Astrocyte of the spinal cord (primary cell): ENCODE data around the gene GJD3.

Source experiments
- DNase-seq: peaks from one replicate; pipeline ENCODE4 v3.0.0; 2011; ENCODE audit warnings: low read depth, low spot score
- H3K4me3 ChIP-seq: 2 replicates; pipeline ENCODE4 v1.5.1; 2011; ENCODE audit warnings: low read depth, mild to moderate bottlenecking, low read length, moderate library complexity
- CTCF ChIP-seq: IDR thresholded peaks from 2 replicates; pipeline ENCODE4 v1.5.1; 2012; ENCODE audit warnings: low read depth, mild to moderate bottlenecking, low read length, inconsistent platforms
- in situ Hi-C: cut with HindIII; loops from 2 replicates; pipeline ENCODE4 v1.10.0; 2017; ENCODE audit warnings: low sequenced_read_pairs

GJD3 gene

GRCh38 chr17:40355123-40355803 lies 9.3 kb downstream of the GJD3 start:
- H3K4me3 ChIP-seq = no peak overlapping the region
- peak; percentile 98 for TF ChIP-seq CTCF
- DNase-seq = peak; percentile 60
- in situ Hi-C loops = no loop called here

DNA sequence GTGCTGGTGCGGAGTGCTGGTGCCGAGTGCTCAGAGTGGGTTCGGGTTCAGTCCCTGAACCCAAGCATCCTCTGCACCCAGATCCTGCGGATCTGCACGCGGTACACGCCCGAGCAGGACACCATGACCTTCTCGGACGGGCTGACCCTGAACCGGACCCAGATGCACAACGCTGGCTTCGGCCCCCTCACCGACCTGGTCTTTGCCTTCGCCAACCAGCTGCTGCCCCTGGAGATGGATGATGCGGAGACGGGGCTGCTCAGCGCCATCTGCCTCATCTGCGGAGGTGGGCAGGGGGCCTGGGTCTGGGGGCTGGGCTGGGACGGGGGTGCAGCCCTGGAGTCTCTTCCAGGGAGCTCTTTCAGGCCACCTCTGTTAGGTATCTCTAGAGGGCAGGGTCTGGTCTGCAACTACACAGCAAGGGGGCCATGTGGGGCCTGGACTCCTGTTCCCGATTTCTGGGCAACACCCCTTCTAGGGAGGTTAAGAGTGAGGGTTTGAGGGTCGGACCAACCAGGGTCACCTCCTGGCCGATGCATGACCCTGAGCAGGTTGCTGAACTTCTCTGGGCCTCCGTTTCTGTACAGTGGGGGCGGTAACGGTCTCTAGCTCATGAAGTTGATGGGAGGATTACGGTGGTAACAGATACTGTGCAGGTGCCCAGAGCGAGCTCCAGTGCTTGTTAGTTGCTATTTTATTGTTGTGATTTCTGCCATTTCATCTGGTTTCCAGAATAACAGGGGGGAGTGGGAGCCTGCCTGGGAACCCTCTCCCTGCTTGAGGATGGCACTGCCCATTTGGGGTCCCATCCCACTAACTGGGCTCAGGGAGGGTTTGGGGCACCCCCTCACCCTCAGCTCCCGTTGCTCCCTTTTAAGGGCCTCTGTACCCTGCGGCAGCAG lies 10.1 kb downstream of the GJD3 start:
- DNase-seq = no peak
- no peak overlapping the region for H3K4me3 ChIP-seq
- no peak for TF ChIP-seq CTCF
- in situ Hi-C loops = no loop called here

DNA sequence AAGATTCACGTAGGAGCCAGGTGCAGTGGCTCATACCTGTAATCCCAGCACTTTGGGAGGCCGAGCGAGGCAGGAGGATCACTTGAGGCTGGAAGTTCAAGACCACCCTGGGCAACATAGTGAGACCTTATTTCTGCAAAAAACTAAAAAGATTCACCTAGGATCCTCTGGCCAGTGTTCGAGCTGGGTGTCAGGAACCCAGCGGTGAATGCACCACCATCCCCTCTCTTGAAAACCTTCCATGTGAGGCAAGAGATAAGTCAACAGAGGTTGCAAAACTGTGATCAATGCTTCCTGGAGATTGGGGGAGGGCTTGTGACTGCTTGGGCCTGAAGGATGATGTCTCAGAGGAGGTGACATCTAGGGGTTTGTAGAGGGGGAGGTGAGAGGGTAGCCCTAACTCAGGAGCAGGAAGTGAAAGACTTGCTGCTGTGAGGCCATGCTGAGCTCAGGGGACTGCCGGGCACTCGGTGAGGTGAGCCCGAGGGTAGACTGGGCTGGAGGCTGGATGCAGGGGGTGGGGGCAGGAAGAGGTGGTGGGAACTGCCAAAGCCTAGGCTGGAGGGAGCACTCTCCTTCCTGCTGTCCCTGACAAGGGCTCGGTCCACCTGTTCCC lies 11.7 kb downstream of the GJD3 start:
- DNase-seq = no peak
- in situ Hi-C loops = no loop called here
- no peak for TF ChIP-seq CTCF
- H3K4me3 ChIP-seq = no peak overlapping the region

DNA sequence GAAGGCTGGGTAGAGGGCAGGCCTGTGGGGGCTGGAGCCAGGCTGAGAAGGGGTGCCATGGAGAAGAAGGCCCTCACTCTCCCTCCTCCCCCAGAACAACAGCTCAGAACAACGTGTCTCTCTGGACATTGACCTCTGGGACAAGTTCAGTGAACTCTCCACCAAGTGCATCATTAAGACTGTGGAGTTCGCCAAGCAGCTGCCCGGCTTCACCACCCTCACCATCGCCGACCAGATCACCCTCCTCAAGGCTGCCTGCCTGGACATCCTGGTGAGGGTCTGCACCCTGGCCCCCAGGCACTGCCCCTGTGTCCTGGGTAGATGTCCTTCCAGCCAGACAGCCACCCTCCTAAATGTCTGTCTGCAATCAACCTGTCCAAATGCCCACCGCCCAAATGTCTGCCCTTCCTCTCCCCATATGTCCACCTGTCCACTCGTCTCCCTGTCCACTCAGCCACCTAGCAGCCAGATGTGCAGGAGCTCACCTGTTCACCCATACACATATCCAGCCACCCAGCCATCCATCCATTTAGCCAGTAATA lies 12.2 kb downstream of the GJD3 start:
- DNase-seq = no peak
- no peak overlapping the region for H3K4me3 ChIP-seq

DNA sequence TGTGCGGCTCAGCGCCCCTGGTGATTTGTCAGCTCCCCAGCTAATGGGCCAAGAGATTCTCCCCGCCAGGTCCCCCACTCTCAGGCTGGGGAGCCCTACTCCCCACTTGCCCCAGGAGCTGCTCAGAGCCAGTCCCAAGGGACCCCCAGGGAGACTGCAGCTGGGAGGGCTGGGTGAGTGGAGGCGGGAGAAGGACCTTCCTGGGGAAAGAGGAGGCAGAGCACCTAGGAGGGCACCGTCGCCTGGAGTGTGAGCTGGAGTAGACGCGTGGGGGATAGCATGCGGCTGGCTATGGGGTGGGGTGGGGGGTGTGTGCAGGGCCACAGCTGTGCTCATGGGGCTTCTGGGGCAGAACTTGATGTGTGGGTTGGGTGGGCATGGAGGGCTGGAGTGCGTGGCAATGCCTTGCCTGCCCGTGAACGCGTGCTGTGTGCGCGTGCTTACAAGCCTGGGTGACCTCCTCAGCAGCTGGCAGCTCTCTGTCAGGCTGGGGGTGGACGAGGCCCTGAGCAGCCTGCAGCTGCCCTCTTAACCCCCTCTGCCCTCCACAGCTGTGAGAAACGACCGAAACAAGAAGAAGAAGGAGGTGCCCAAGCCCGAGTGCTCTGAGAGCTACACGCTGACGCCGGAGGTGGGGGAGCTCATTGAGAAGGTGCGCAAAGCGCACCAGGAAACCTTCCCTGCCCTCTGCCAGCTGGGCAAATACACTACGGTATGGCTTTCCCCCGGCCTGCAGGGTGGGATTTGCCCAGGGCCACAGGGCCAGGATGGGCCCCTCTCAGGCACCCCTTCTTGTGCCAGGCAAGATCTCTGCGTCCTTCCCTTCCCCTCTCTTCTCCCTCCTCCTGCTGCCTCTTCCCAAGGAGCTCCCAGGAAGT lies 12.9 kb downstream of the GJD3 start:
- no peak for TF ChIP-seq CTCF
- in situ Hi-C loops = no loop called here
- no peak for DNase-seq
- H3K4me3 ChIP-seq = no peak overlapping the region

More for the DNA sequence above, 12.2 kb downstream of the GJD3 start:
- in situ Hi-C loops = no loop called here
- TF ChIP-seq CTCF = no peak
